ENCODE measurements around the gene CLPTM1.

GRCh38 chr19:44992336-44993163 lies 37.4 kb downstream of the CLPTM1 start:
- TF ChIP-seq CTCF (IDR thresholded peaks at IDR 0.05) (no peak), POLR2A (IDR thresholded peaks at IDR 0.05) (no peak), EP300 (IDR thresholded peaks at IDR 0.05) (no peak)

Measured in ovary (tissue), 3 donors.